B cell (primary cell): ENCODE measurements around the gene RNASET2.

Experiments used
- CTCF ChIP-seq: fragments of 200-600 bp; IDR thresholded peaks from one replicate; pipeline ENCODE4 v1.8.0; 2022; ENCODE audit warnings: antibody characterized with exemption, mild to moderate bottlenecking
- EZH2 ChIP-seq: IDR thresholded peaks from 2 replicates; pipeline ENCODE4 v1.6.1; 2012; ENCODE audit warnings: borderline replicate concordance, low read depth, mild to moderate bottlenecking, moderate library complexity, low read length; ENCODE audit not compliant: insufficient read depth, poor library complexity, severe bottlenecking

GRCh38 chr6:166936079-166936787 is 20.1 kb downstream of the RNASET2 start:
- no peak for TF ChIP-seq EZH2
- TF ChIP-seq CTCF: no peak
